H1 (cell line): Measurements from ENCODE around the gene CHD1L. TPM values are rescaled to one million over a fixed set of nuclear protein-coding genes. Genes with fewer than 3 reads are reported as not detected.

Source experiments
- CTCF ChIA-PET: fragments of 300-600 bp; sonication (Branson Sonifier 250); formaldehyde crosslinking; loops from one replicate; lab custom pipeline; 2021; ENCODE audit not compliant: partially characterized antibody; lab: Charles Lee
- POLR2A ChIA-PET: fragments of 300-600 bp; sonication (Branson Sonifier 250); formaldehyde crosslinking; loops from one replicate; lab custom pipeline; 2021; ENCODE audit warnings: inconsistent platforms; ENCODE audit not compliant: partially characterized antibody; lab: Charles Lee
- DNase-seq, 2 experiments: peaks; one replicate each; pipeline versions ENCODE4 v3.0.0 to v3.0.0-alpha.2; 2010 to 2022; ENCODE audit warnings: low spot score in 2 of 2, low read depth in 1 of 2, mixed read lengths in 1 of 2
- FAIRE-seq: peaks from 2 replicates; lab custom pipeline; 2011; peaks lifted over from hg19 to GRCh38; lab: Jason Lieb, UNC
- H2AFZ ChIP-seq: 2 replicates; pipeline ENCODE4 v1.8.1; 2012; ENCODE audit warnings: low read length, inconsistent platforms
- H2AK5ac ChIP-seq: 2 replicates; pipeline ENCODE4 v1.6.1; 2013; ENCODE audit warnings: low read depth, low read length
- H2BK120ac ChIP-seq: replicated peaks from 2 replicates; pipeline ENCODE3; 2013; ENCODE audit warnings: low read depth, low read length, inconsistent platforms
- H2BK12ac ChIP-seq: 2 replicates; pipeline ENCODE4 v1.6.1; 2013; ENCODE audit warnings: low read depth, low read length
- H2BK15ac ChIP-seq: 2 replicates; pipeline ENCODE4 v1.6.1; 2013; ENCODE audit warnings: low read length
- H2BK20ac ChIP-seq: 2 replicates; pipeline ENCODE4 v1.6.1; 2013; ENCODE audit warnings: low read length
- H2BK5ac ChIP-seq: 2 replicates; pipeline ENCODE4 v1.6.1; 2013; ENCODE audit warnings: low read depth, low read length
- H3K14ac ChIP-seq: 2 replicates; pipeline ENCODE4 v1.6.1; 2013; ENCODE audit warnings: inconsistent platforms; ENCODE audit not compliant: insufficient read length
- H3K18ac ChIP-seq: 2 replicates; pipeline ENCODE4 v1.6.1; 2013; ENCODE audit warnings: low read length; ENCODE audit errors: extremely low read depth
- H3K23ac ChIP-seq: 2 replicates; pipeline ENCODE4 v1.6.1; 2013; ENCODE audit warnings: inconsistent platforms; ENCODE audit not compliant: insufficient read length
- H3K23me2 ChIP-seq: 2 replicates; pipeline ENCODE4 v1.6.1; 2013; ENCODE audit warnings: low read depth, low read length
- H3K27ac ChIP-seq: 2 replicates; pipeline ENCODE4 v1.6.1; 2011; ENCODE audit warnings: low read depth, low read length, inconsistent platforms
- H3K27me3 ChIP-seq, 4 experiments: replicated peaks in 1 of 4; 1 replicate in 1 of 4; 2 replicates in 3 of 4; pipeline versions ENCODE4 v1.6.1 to v1.8.1; 2011 to 2013; ENCODE audit warnings: low read length in 3 of 4, mild to moderate bottlenecking in 3 of 4, inconsistent platforms in 2 of 4, mixed read lengths in 2 of 4, moderate library complexity in 1 of 4; ENCODE audit not compliant: control insufficient read depth in 3 of 4, insufficient read depth in 3 of 4; ENCODE audit errors: extremely low read depth in 1 of 4
- H3K36me3 ChIP-seq, 4 experiments: 2 replicates each; pipeline versions ENCODE4 v1.6.1 to v1.8.1; 2011 to 2013; ENCODE audit warnings: mild to moderate bottlenecking in 4 of 4, low read length in 3 of 4, moderate library complexity in 2 of 4, control low read depth in 1 of 4, inconsistent platforms in 1 of 4; ENCODE audit not compliant: insufficient read depth in 4 of 4, control insufficient read depth in 2 of 4
- H3K4ac ChIP-seq: replicated peaks from 2 replicates; pipeline ENCODE3; 2013; ENCODE audit warnings: low read length, low read depth, mixed read lengths, inconsistent platforms; ENCODE audit not compliant: insufficient read length
- H3K4me1 ChIP-seq, 4 experiments: replicated peaks in 1 of 4; 1 replicate in 1 of 4; 2 replicates in 3 of 4; pipeline versions ENCODE4 v1.6.1 to v1.8.1; 2011 to 2013; ENCODE audit warnings: low read length in 3 of 4, inconsistent platforms in 2 of 4, mixed read lengths in 1 of 4; ENCODE audit not compliant: insufficient read depth in 4 of 4, control insufficient read depth in 3 of 4
- H3K4me2 ChIP-seq, 2 experiments: 2 replicates each; pipeline versions ENCODE4 v1.6.1 to v1.8.1; 2011 to 2013; ENCODE audit warnings: low read depth in 2 of 2, low read length in 2 of 2, control low read depth in 1 of 2, inconsistent platforms in 1 of 2, mild to moderate bottlenecking in 1 of 2; ENCODE audit not compliant: insufficient read depth in 1 of 2
- H3K4me3 ChIP-seq, 4 experiments: fragments of 200-600, 300-600 bp in 1 of 4; sonication (generic), shearing (Covaris generic), sonication (Bioruptor Twin) in 1 of 4; 2 replicates each; pipeline versions ENCODE4 v1.5.1 to v1.8.1; 2011 to 2016; ENCODE audit warnings: low read length in 4 of 4, low read depth in 3 of 4, control low read depth in 2 of 4, inconsistent platforms in 2 of 4, mild to moderate bottlenecking in 2 of 4, mixed read lengths in 1 of 4, moderate library complexity in 1 of 4; ENCODE audit not compliant: insufficient read depth in 2 of 4; ENCODE audit errors: extremely low read depth in 1 of 4
- H3K56ac ChIP-seq: replicated peaks from 2 replicates; pipeline ENCODE3; 2013; ENCODE audit warnings: low read depth, mild to moderate bottlenecking, mixed read lengths, low read length, inconsistent platforms; ENCODE audit not compliant: insufficient read length
- H3K79me1 ChIP-seq: 2 replicates; pipeline ENCODE4 v1.6.1; 2013; ENCODE audit warnings: low read depth, low read length, control low read depth
- H3K79me2 ChIP-seq, 2 experiments: 2 replicates each; pipeline versions ENCODE4 v1.6.1 to v1.8.1; 2012 to 2013; ENCODE audit warnings: low read length in 2 of 2, mild to moderate bottlenecking in 2 of 2, inconsistent platforms in 1 of 2; ENCODE audit not compliant: insufficient read depth in 2 of 2, control insufficient read depth in 1 of 2
- H3K9ac ChIP-seq, 4 experiments: replicated peaks in 1 of 4; 1 replicate in 1 of 4; 2 replicates in 3 of 4; pipeline versions ENCODE4 v1.6.1 to v1.8.1; 2011 to 2013; ENCODE audit warnings: low read depth in 3 of 4, low read length in 3 of 4, control low read depth in 2 of 4, mild to moderate bottlenecking in 2 of 4, moderate library complexity in 2 of 4, inconsistent platforms in 1 of 4; ENCODE audit errors: extremely low read depth in 1 of 4
- H3K9me3 ChIP-seq, 2 experiments: 2 replicates each; pipeline versions ENCODE4 v1.6.1 to v1.8.1; 2012 to 2013; ENCODE audit warnings: mild to moderate bottlenecking in 2 of 2, moderate library complexity in 2 of 2, control low read depth in 1 of 2, inconsistent platforms in 1 of 2, low read depth in 1 of 2, low read length in 1 of 2, mixed read lengths in 1 of 2; ENCODE audit not compliant: insufficient read depth in 2 of 2
- H4K20me1 ChIP-seq, 2 experiments: replicated peaks in 1 of 2; 2 replicates each; pipeline versions ENCODE3 to v1.8.1; 2011 to 2013; ENCODE audit warnings: inconsistent platforms in 2 of 2, low read length in 2 of 2, mild to moderate bottlenecking in 1 of 2; ENCODE audit not compliant: insufficient read depth in 2 of 2, control insufficient read depth in 1 of 2
- H4K5ac ChIP-seq: 2 replicates; pipeline ENCODE4 v1.6.1; 2013; ENCODE audit warnings: low read length, low read depth, mixed read lengths, inconsistent platforms; ENCODE audit not compliant: insufficient read length
- H4K8ac ChIP-seq: 2 replicates; pipeline ENCODE4 v1.8.0; 2013; ENCODE audit warnings: mild to moderate bottlenecking, moderate library complexity, low read length, inconsistent platforms; ENCODE audit not compliant: insufficient read depth; ENCODE audit errors: extremely low read depth
- H4K91ac ChIP-seq: replicated peaks from 2 replicates; pipeline ENCODE3; 2013; ENCODE audit warnings: low read length, mixed read lengths, inconsistent platforms; ENCODE audit not compliant: insufficient read length
- ASH2L ChIP-seq: fragments of 200-600, 300-600 bp; sonication (generic); IDR thresholded peaks from one replicate; pipeline ENCODE4 v1.7.1; 2017; ENCODE audit warnings: low read length
- CHD1 ChIP-seq: IDR thresholded peaks from 2 replicates; pipeline ENCODE4 v1.6.1; 2012; ENCODE audit warnings: low read depth, low read length, improper control_type of control experiment
- CHD2 ChIP-seq: IDR thresholded peaks from 2 replicates; pipeline ENCODE4 v1.6.1; 2012; ENCODE audit warnings: low read length, improper control_type of control experiment
- CTBP2 ChIP-seq: IDR thresholded peaks from 2 replicates; pipeline ENCODE4 v1.7.0; 2011; ENCODE audit warnings: borderline replicate concordance, mild to moderate bottlenecking, moderate library complexity, mixed read lengths, low read length; ENCODE audit not compliant: insufficient read depth, insufficient read length
- ZNF274 ChIP-seq: IDR thresholded peaks from 2 replicates; pipeline ENCODE4 v1.7.0; 2012; ENCODE audit warnings: low read length, borderline replicate concordance; ENCODE audit errors: extremely low read depth
- WGBS, 2 experiments: shearing (Covaris generic) in 1 of 2; methylation state at CpG; one replicate each; pipeline versions ENCODE4 v1.1.6 to v1.1.7; 2013 to 2015; ENCODE audit warnings: low lambda C conversion rate in 2 of 2, mixed read lengths in 2 of 2, inconsistent platforms in 1 of 2, low coverage in 1 of 2, missing lambda C conversion rate in 1 of 2; ENCODE audit not compliant: insufficient replicate concordance in 2 of 2, insufficient coverage in 1 of 2, insufficient read length in 1 of 2; ENCODE audit errors: extremely low coverage in 1 of 2, missing lambda C conversion rate in 1 of 2; 5-methylcytosine and 5-hydroxymethylcytosine counted together
- polyA plus RNA-seq, 7 experiments: library from polyadenylated mRNA; depleted of rRNA in 3 of 7; stranded (reverse) in 5 of 7; unstranded in 2 of 7; fragments of >200 nt in 5 of 7; fragments of 200-250 nt in 2 of 7; gene quantifications; 1 replicate in 5 of 7; 2 replicates in 1 of 7; 4 replicates in 1 of 7; pipeline versions ENCODE4 v1.2.1 to v1.2.3, GENCODE V29; 2011 to 2013; ENCODE audit warnings: missing spikeins in 2 of 7, mixed read lengths in 2 of 7
- total RNA-seq: library from RNA; stranded (reverse); fragmentation: NEBNext Ultra II Directional; extraction: Animal tissue kit (Norgen Biotek cat#: 25700); gene quantifications from 2 replicates; pipeline ENCODE4 v1.2.1, GENCODE V29; 2021
- TF ChIP-seq, protein P1 (sequence below): IDR thresholded peaks from 2 replicates; pipeline ENCODE4 v1.6.1; 2011; ENCODE audit warnings: low read depth, mild to moderate bottlenecking, low read length; ENCODE audit not compliant: insufficient read depth

Gene CHD1L
- total and polyA plus RNA-seq, 2 of the 8 experiments (the other 6 are each of a cell fraction or from before 2014, with no cell fraction given): 20.2 to 51.2 TPM

GRCh38 chr1:147210987-147211386 is 31.5 kb upstream of the CHD1L start:
- Histone ChIP-seq H3K9ac (no peak overlapping the region), H2AFZ (no peak overlapping the region), H3K36me3 (no peaks in the 10 kb centered on the region), H3K27ac (no peak overlapping the region), H3K23ac (no peak overlapping the region), H4K91ac (no peak overlapping the region), H3K14ac (no peak overlapping the region), H4K20me1 (no peaks in the 10 kb centered on the region), H2BK15ac (no peak overlapping the region), H3K4me2 (no peak overlapping the region), H3K4me3 (no peak overlapping the region), H2BK12ac (no peak overlapping the region), H3K79me2 (no peaks in the 10 kb centered on the region), H3K56ac (no peak overlapping the region), H3K27me3 (no peaks in the 10 kb centered on the region), H3K4me1 (no peaks in the 10 kb centered on the region), H3K18ac (no peak overlapping the region), H3K4ac (no peak overlapping the region), H4K8ac (no peak overlapping the region), H2BK20ac (no peak overlapping the region), H4K5ac (no peak overlapping the region), H3K9me3 (no peaks in the 10 kb centered on the region), H3K79me1 (no peaks in the 10 kb centered on the region), H2BK120ac (no peak overlapping the region), H2AK5ac (no peak overlapping the region), H3K23me2 (no peaks in the 10 kb centered on the region), H2BK5ac (no peak overlapping the region)
- CTCF ChIA-PET: no interaction called here
- POLR2A ChIA-PET: interaction anchor here (1.4 kb wide), 1 partner anchor 127 kb away, joined by 4 read pairs; no protein-coding TSS in a partner anchor
- DNase-seq (no peak), FAIRE-seq (no peak)
- WGBS, 2 experiments: 85% methylated on average over 2 of the region's 2 CpGs; no CpG with 5 or more reads in 1 of the 2 experiments
- TF ChIP-seq, protein P1, sequence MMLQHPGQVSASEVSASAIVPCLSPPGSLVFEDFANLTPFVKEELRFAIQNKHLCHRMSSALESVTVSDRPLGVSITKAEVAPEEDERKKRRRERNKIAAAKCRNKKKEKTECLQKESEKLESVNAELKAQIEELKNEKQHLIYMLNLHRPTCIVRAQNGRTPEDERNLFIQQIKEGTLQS: no peak
- no peak for TF ChIP-seq ZNF274
- TF ChIP-seq CHD2: no peak
- no peak for TF ChIP-seq CHD1
- no peak for TF ChIP-seq CTBP2
- TF ChIP-seq ASH2L: no peak
